Left lung (tissue), 10 donors: ENCODE data around the gene C5orf15. TPM values are rescaled to one million over a fixed set of nuclear protein-coding genes. Genes with fewer than 3 reads are reported as not detected.
A peak's percentile ranks its signal among the peaks of the same experiment; 100 is the strongest.

Experiments
- ATAC-seq: fragments of 200-7000 bp; cut with Tn5 transposase; one replicate; pipeline ENCODE4 v1.9.1; 2020; ENCODE audit warnings: moderate library complexity
- DNase-seq, 4 donors: peaks; one replicate each; pipeline ENCODE4 v3.0.0-alpha.2; 2013 to 2020
- H3K27ac ChIP-seq, 2 donors: fragments of 200-600 bp; sonication (generic) in 1 of 2; one replicate each; pipeline versions ENCODE4 v1.5.0 to v1.8.0; 2020 to 2021
- H3K27me3 ChIP-seq, 2 donors: fragments of 200-600 bp; sonication (generic) in 1 of 2; one replicate each; pipeline versions ENCODE4 v1.5.0 to v1.8.0; 2020 to 2021
- H3K36me3 ChIP-seq, 2 donors: fragments of 200-600 bp; sonication (generic) in 1 of 2; one replicate each; pipeline versions ENCODE4 v1.5.0 to v1.8.0; 2020 to 2021
- H3K4me1 ChIP-seq, 2 donors: fragments of 200-600 bp; one replicate each; pipeline ENCODE4 v1.8.0; 2021
- H3K4me3 ChIP-seq, 2 donors: fragments of 200-600 bp; sonication (generic) in 1 of 2; one replicate each; pipeline versions ENCODE4 v1.5.0 to v1.8.0; 2020 to 2021; ENCODE audit warnings: mild to moderate bottlenecking in 1 of 2
- H3K9me3 ChIP-seq, 2 donors: fragments of 200-600 bp; sonication (generic) in 1 of 2; one replicate each; pipeline versions ENCODE4 v1.5.0 to v1.8.0; 2020 to 2021
- intact Hi-C, 2 donors: fragments of 100-400 bp; cut with DNase I; formaldehyde crosslinking; loops; one replicate each; pipeline versions ENCODE4 v1.11.2 to v1.14.2; 2022
- polyA plus RNA-seq, 6 donors: library from polyadenylated mRNA; unstranded; fragments of 120-200 nt; gene quantifications; one replicate each; pipeline ENCODE4 v1.2.1, GENCODE V29; 2013; ENCODE audit not compliant: insufficient read length in 6 of 6
- total RNA-seq, 2 donors: library from RNA; stranded (reverse); fragmentation: NEBNext Ultra II Directional; extraction: Animal tissue kit (Norgen Biotek cat#: 25700); gene quantifications; one replicate each; pipeline ENCODE4 v1.2.1, GENCODE V29; 2021
- TF ChIP-seq, protein P1 (sequence below), 2 donors: fragments of 200-600 bp; sonication (generic) in 1 of 2; IDR thresholded peaks; one replicate each; pipeline versions ENCODE4 v1.5.0 to v1.8.0; 2021; ENCODE audit warnings: antibody characterized with exemption in 2 of 2
- donor health status: DM: no; HTN: yes; CAD: no.
- donor health status: DM: no; HTN: no; CAD: no.

C5orf15 gene
- total and polyA plus RNA-seq, 8 donors, result 34.7 to 121 (median 115) TPM

DNA sequence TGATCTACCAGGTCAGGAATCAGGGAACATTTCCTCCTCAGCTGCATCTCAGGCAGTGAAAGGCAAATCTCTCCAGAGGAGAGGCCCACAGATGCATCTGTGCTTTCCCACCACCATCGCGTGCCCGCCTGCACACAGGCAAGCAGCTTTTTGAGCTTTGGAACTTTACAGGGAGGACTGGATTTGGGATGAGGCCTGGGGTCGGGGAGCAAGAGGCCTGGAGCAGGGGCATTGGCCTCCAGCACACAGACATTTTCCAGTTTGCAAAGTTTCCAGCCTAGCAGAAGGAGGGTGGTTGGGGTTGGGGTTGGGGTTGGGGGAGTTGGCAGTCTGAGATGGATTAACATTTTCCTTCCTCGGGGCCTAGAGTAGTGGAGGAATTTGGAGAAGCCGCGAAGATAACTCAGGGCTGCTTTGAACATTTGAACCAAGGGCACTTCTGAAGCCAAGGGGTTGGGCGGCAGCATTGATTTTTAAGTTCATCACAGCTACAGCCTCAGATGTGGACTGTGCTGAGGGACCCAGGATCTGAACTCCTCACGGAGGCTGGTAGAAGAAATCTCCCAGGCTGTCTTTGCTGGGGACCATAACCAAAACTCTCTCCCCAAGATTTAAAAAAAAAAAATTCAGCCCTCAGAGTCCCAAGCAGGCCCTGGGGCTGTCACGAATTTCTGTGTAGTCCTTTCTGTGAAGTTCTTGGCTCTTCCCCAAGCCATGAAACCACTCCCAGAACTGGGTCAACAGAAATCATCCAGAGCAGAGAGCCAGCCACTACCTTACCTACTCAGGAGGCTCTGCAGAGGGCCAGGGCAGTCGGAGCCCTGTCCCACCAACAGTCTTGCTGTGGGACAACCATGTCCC is 25.6 kb downstream of the C5orf15 start:
- Histone ChIP-seq H3K27me3 (no peaks in the 10 kb centered on the region), H3K27ac (no peak overlapping the region), H3K4me3 (no peak overlapping the region), H3K36me3 (no peaks in the 10 kb centered on the region), H3K9me3 (no peaks in the 10 kb centered on the region), H3K4me1 (peaks cover 0 to 4% of the 10 kb centered on the region in 2 donors)
- peak; percentile 75 for ATAC-seq
- TF ChIP-seq, protein P1, sequence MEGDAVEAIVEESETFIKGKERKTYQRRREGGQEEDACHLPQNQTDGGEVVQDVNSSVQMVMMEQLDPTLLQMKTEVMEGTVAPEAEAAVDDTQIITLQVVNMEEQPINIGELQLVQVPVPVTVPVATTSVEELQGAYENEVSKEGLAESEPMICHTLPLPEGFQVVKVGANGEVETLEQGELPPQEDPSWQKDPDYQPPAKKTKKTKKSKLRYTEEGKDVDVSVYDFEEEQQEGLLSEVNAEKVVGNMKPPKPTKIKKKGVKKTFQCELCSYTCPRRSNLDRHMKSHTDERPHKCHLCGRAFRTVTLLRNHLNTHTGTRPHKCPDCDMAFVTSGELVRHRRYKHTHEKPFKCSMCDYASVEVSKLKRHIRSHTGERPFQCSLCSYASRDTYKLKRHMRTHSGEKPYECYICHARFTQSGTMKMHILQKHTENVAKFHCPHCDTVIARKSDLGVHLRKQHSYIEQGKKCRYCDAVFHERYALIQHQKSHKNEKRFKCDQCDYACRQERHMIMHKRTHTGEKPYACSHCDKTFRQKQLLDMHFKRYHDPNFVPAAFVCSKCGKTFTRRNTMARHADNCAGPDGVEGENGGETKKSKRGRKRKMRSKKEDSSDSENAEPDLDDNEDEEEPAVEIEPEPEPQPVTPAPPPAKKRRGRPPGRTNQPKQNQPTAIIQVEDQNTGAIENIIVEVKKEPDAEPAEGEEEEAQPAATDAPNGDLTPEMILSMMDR (IDR thresholded peaks at IDR 0.05), result no peak
- peak in 1 of 4 donors; percentile 44 for DNase-seq
- intact Hi-C loops, result no loop called here

DNA sequence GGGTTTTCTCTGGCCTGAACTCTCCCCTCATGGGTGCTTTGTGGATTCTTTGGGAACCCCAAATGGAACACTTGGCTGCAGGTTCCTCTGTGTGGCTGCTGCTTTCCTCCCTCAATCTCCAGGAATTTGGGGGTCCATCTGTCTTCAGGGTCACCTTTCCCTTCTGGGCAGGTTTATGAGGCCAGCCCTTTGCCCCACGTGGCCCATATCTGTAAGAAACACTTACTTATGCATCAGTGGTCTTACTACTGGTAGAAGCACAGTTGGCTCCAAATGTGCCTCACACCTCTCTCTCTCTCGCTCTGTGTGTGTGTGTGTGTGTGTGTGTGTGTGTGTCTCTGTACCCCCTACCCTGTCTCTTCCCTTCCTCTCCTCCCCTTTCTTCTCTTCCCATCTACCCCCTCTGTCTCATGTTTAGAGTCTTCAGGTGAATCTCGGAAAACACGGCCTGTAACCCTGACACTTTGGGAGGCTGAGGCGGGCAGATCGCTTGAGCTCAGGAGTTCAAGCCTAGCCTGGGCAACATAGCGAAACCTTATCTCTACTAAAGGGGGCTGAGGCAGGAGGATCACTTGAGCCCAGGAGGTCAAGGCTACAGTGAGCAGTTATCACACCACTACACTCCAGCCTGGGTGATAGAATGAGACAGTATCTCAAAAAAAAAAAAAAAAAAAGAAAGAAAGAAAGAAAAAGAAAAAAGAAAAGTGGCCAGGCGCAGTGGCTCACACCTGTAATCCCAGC is 26.8 kb downstream of the C5orf15 start:
- TF ChIP-seq, protein P1 (IDR thresholded peaks at IDR 0.05), result no peak
- ATAC-seq (no peak), DNase-seq (peak in 1 of 4 donors; percentile 8)
- Histone ChIP-seq H3K36me3 (no peaks in the 10 kb centered on the region), H3K27ac (no peak overlapping the region), H3K27me3 (no peaks in the 10 kb centered on the region), H3K4me1 (no peaks in the 10 kb centered on the region), H3K9me3 (no peaks in the 10 kb centered on the region), H3K4me3 (no peak overlapping the region)
- intact Hi-C loops, result no loop called here

DNA sequence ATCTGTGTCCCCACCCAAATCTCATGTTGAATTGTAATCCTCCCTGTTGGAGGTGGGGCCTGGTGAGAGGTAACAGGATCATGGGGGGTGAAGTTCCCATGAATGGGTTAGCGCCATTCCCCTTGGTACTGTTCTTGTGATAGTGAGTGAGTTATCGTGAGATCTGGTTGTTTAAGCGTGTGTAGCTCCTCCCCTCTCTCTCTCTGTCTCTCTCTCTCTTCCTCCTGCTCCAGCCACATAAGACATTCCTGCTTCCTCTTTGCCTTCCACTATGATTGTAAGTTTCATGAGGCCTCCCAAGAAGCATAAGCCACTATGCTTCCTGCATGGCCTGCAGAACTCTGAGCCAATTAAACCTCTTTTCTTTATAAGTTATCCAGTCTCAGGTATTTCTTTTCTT is 28.8 kb downstream of the C5orf15 start:
- intact Hi-C loops, result no loop called here
- H3K27me3 ChIP-seq, result no peaks in the 10 kb centered on the region
- no peak overlapping the region for H3K4me3 ChIP-seq
- H3K36me3 ChIP-seq, result no peaks in the 10 kb centered on the region
- ATAC-seq (no peak), DNase-seq (no peak)
- no peaks in the 10 kb centered on the region for H3K9me3 ChIP-seq
- TF ChIP-seq, protein P1 (IDR thresholded peaks at IDR 0.05), result no peak
- H3K27ac ChIP-seq, result no peak overlapping the region
- no peaks in the 10 kb centered on the region for H3K4me1 ChIP-seq

DNA sequence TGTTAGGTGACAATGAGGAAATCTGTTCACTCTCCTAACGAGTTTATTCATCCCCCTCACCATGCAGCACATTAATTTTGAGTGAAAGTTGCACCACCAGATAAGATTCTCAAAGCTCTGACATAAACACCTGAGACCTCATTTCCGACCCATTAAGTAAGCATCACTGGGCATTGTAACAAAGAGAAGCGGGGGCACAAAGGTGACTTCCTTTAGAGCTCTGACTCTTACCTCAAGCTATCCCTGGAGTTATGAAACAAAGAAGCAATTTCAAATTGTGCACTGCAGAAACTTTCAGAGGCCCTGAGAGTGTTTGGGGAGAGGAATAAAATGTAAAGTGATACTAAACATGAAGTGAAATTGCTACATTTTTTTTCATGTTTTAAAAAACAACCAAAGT is 29.5 kb downstream of the C5orf15 start:
- H3K27ac ChIP-seq, result no peak overlapping the region
- ATAC-seq (no peak), DNase-seq (no peak)
- H3K4me1 ChIP-seq, result no peaks in the 10 kb centered on the region
- H3K9me3 ChIP-seq, result no peaks in the 10 kb centered on the region
- intact Hi-C loops, result no loop called here
- H3K4me3 ChIP-seq, result no peak overlapping the region
- no peaks in the 10 kb centered on the region for H3K36me3 ChIP-seq
- no peaks in the 10 kb centered on the region for H3K27me3 ChIP-seq
- TF ChIP-seq, protein P1 (IDR thresholded peaks at IDR 0.05), result no peak
